ENCODE measurements around the gene PRKCZ. TPM values are rescaled to one million over a fixed set of nuclear protein-coding genes. Genes with fewer than 3 reads are reported as not detected.

The PRKCZ gene
- total and polyA plus RNA-seq, 7 experiments from 2014 or later: 3.6 to 29.6 (median 24.0) TPM

DNA sequence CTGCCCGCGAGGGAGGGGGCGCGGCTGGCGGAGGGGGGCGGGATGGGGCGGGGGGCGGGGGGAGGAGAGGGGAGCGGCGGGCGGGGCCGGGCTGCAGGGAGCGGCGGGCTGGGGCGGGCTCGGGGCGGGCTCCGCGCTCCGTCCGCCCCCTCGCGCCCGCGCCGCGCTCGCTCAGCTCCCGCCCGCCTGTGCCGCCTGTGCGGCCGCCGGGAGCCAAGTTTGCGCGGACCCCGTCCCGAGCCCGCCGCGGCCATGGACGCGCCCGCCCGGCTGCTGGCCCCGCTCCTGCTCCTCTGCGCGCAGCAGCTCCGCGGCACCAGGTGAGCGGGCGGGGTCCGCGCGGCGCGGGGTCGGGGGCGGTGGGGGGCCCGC is 31.1 kb upstream of the PRKCZ start, which contains the start of gene GABRD:
TSS of gene GABRD (plus strand) at position 174 of the 372 bp plus-strand sequence. CDS start at position 253, 79 bp downstream.
- H3K27ac ChIP-seq (ENCODE audit: low read depth, low read length): no peak within 1 kb of the TSS
- DNase-seq: peak in 2 of 9 donors; percentile 15 to 22
- Mint-ChIP-seq H3K27me3 (peaks cover 57 to 78% (median 65%) of the 10 kb centered on the region in 5 donors), H3K4me3 (peak within 1 kb of the TSS; percentile 44 to 93 (median 86)), H3K9me3 (peaks cover 0 to 2% (median 0%) of the 10 kb centered on the region in 11 donors), H3K36me3 (peaks cover 0 to 3% (median 0%) of the 10 kb centered on the region in 5 donors), H3K27ac (peak within 1 kb of the TSS in 7 of 9 donors; percentile 5 to 87 (median 32)), H3K4me1 (peaks cover 0 to 19% (median 8%) of the 10 kb centered on the region in 7 donors)
- peaks cover 4 to 19% of the 10 kb centered on the region in 2 donors for H3K27me3 ChIP-seq (ENCODE audit: control insufficient read depth in 2 of 2, insufficient read depth in 2 of 2, low read length in 2 of 2)
- no peak within 1 kb of the TSS for H3K4me3 ChIP-seq (ENCODE audit: low read length)
- H3K9me3 ChIP-seq (ENCODE audit: control insufficient read depth in 2 of 3, low read length in 3 of 3): no peaks in the 10 kb centered on the region
- ATAC-seq: peak; percentile 60
- H3K4me1 ChIP-seq (ENCODE audit: control insufficient read depth in 2 of 2, insufficient read depth in 2 of 2, low read length in 2 of 2): no peaks in the 10 kb centered on the region
- ChIA-PET POLR2A (no interaction called here), CTCF (no interaction called here)
- intact Hi-C loops (cut with micrococcal nuclease): no loop called here
- H3K36me3 ChIP-seq (ENCODE audit: control insufficient read depth in 2 of 3, insufficient read depth in 3 of 3, low read length in 3 of 3): no peaks in the 10 kb centered on the region

DNA sequence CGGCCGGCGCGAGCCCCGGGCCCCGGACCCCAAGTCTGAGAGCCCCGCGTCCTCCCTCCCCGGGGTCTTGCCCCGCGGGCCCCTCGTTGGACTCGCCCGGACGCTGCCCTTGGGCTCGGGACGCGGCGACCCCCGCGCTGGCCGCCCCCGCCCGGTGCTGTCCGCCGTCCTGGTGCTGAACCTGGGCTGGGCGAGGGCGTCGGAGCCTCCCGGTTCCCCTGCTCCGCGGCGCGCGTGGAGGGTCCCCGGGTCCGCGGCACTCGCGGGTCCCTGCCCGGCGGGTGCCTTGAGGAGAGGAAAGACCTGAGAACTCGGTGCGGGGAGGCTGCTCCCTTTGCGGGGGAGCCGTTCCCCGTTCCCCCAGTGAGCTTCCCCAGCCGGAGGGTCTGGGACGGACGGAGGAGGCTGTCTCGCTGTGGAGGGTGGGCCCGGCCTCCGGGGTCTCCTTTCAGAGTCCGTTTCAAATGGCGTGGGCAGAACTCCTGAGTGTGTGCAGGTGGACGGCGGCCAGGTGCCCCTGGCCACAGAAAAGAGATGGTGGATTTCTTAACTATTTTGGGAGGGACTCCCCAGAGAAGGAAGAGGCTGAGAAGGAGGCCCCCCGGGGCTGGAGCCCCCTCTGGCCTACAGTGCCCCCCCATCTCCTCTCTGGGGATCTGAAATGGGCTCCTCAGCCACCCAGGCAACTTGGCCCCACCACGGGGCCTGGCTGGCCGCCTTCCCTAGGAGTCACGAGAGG is 30.5 kb upstream of the PRKCZ start:
- H3K4me1 ChIP-seq (ENCODE audit: control insufficient read depth in 2 of 2, insufficient read depth in 2 of 2, low read length in 2 of 2): no peaks in the 10 kb centered on the region
- peaks cover 0 to 19% (median 8%) of the 10 kb centered on the region in 7 donors for H3K4me1 Mint-ChIP-seq
- CTCF ChIA-PET: no interaction called here
- peaks cover 0 to 3% (median 0%) of the 10 kb centered on the region in 5 donors for H3K36me3 Mint-ChIP-seq
- DNase-seq (peak in 3 of 9 donors; percentile 21 to 25 (median 22)), ATAC-seq (no peak)
- peak overlapping the region in 4 of 10 donors; percentile 17 to 63 (median 23) for H3K4me3 Mint-ChIP-seq
- no peaks in the 10 kb centered on the region for H3K9me3 ChIP-seq (ENCODE audit: control insufficient read depth in 2 of 3, low read length in 3 of 3)
- peaks cover 4 to 19% of the 10 kb centered on the region in 2 donors for H3K27me3 ChIP-seq (ENCODE audit: control insufficient read depth in 2 of 2, insufficient read depth in 2 of 2, low read length in 2 of 2)
- POLR2A ChIA-PET: no interaction called here
- H3K9me3 Mint-ChIP-seq: peaks cover 0 to 2% (median 0%) of the 10 kb centered on the region in 11 donors
- H3K36me3 ChIP-seq (ENCODE audit: control insufficient read depth in 2 of 3, insufficient read depth in 3 of 3, low read length in 3 of 3): no peaks in the 10 kb centered on the region
- no peak overlapping the region for H3K27ac ChIP-seq (ENCODE audit: low read depth, low read length)
- no peak overlapping the region for H3K27ac Mint-ChIP-seq
- intact Hi-C loops (cut with micrococcal nuclease): no loop called here
- H3K4me3 ChIP-seq (ENCODE audit: low read length): no peak overlapping the region
- peaks cover 55 to 77% (median 61%) of the 10 kb centered on the region in 5 donors for H3K27me3 Mint-ChIP-seq

DNA sequence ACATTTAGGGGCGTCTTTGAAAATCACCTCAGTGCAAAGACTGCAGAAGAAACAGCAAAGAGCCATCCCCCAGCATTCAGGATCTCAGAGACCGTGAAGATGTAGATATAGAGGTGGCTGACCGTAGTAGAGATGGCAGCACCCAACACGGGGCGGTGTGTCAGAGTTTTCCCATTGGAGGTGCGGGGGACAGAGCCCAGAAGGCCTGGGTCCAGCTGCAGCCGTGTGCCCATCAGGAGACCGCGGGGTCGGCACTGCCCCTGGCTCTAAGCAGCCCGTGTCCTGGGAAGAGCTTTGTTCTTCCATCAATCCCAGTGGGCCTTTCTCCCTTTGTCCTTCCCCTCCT is 29.9 kb upstream of the PRKCZ start:
- peaks cover 0 to 2% (median 0%) of the 10 kb centered on the region in 11 donors for H3K9me3 Mint-ChIP-seq
- peaks cover 49 to 74% (median 61%) of the 10 kb centered on the region in 5 donors for H3K27me3 Mint-ChIP-seq
- ChIA-PET POLR2A (no interaction called here), CTCF (interaction anchor here (0.6 kb wide), 1 partner anchor 32 kb away, joined by 3 read pairs; no protein-coding TSS in a partner anchor)
- intact Hi-C loops (cut with micrococcal nuclease): no loop called here
- no peak overlapping the region for H3K4me3 ChIP-seq (ENCODE audit: low read length)
- H3K27me3 ChIP-seq (ENCODE audit: control insufficient read depth in 2 of 2, insufficient read depth in 2 of 2, low read length in 2 of 2): peaks cover 4 to 19% of the 10 kb centered on the region in 2 donors
- no peak overlapping the region for H3K27ac ChIP-seq (ENCODE audit: low read depth, low read length)
- no peaks in the 10 kb centered on the region for H3K4me1 ChIP-seq (ENCODE audit: control insufficient read depth in 2 of 2, insufficient read depth in 2 of 2, low read length in 2 of 2)
- peaks cover 0 to 3% (median 0%) of the 10 kb centered on the region in 5 donors for H3K36me3 Mint-ChIP-seq
- peak overlapping the region in 5 of 10 donors; percentile 16 to 63 (median 19) for H3K4me3 Mint-ChIP-seq
- H3K9me3 ChIP-seq (ENCODE audit: control insufficient read depth in 2 of 3, low read length in 3 of 3): no peaks in the 10 kb centered on the region
- DNase-seq: no peak
- ATAC-seq: no peak
- H3K36me3 ChIP-seq (ENCODE audit: control insufficient read depth in 2 of 3, insufficient read depth in 3 of 3, low read length in 3 of 3): no peaks in the 10 kb centered on the region
- H3K27ac Mint-ChIP-seq: no peak overlapping the region
- peaks cover 0 to 19% (median 8%) of the 10 kb centered on the region in 7 donors for H3K4me1 Mint-ChIP-seq

DNA sequence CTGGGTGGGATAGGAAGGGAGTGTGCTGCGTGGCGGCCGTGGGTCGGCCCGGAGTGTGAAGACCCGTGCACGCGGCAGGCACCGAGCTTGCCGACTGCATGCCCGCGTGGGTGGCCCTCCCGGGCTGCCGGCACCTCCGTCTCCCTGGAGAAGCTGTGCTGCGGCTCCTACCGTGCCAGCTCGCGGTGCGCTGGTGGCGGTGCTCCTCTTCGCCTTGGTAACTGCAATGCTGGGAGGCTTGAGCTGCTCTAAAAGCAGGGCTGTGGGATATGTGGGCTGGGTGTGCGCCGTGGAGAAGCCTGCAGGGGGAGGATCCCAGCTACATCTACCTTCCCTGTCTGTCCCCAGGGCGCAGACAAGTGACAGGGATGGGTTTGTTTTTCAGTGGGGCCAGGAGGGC is 28.7 kb upstream of the PRKCZ start:
- H3K4me3 Mint-ChIP-seq: peak overlapping the region in 1 of 10 donors; percentile 63
- no peaks in the 10 kb centered on the region for H3K9me3 ChIP-seq (ENCODE audit: control insufficient read depth in 2 of 3, low read length in 3 of 3)
- ChIA-PET CTCF (no interaction called here), POLR2A (no interaction called here)
- H3K4me1 Mint-ChIP-seq: peaks cover 0 to 19% (median 8%) of the 10 kb centered on the region in 7 donors
- peaks cover 40 to 64% (median 55%) of the 10 kb centered on the region in 5 donors for H3K27me3 Mint-ChIP-seq
- H3K27ac ChIP-seq (ENCODE audit: low read depth, low read length): no peak overlapping the region
- no peak overlapping the region for H3K27ac Mint-ChIP-seq
- ATAC-seq (no peak), DNase-seq (no peak)
- peaks cover 0 to 3% (median 0%) of the 10 kb centered on the region in 5 donors for H3K36me3 Mint-ChIP-seq
- peaks cover 4 to 19% of the 10 kb centered on the region in 2 donors for H3K27me3 ChIP-seq (ENCODE audit: control insufficient read depth in 2 of 2, insufficient read depth in 2 of 2, low read length in 2 of 2)
- intact Hi-C loops (cut with micrococcal nuclease): no loop called here
- H3K4me3 ChIP-seq (ENCODE audit: low read length): no peak overlapping the region
- peaks cover 0 to 2% (median 0%) of the 10 kb centered on the region in 11 donors for H3K9me3 Mint-ChIP-seq
- no peaks in the 10 kb centered on the region for H3K36me3 ChIP-seq (ENCODE audit: control insufficient read depth in 2 of 3, insufficient read depth in 3 of 3, low read length in 3 of 3)
- no peaks in the 10 kb centered on the region for H3K4me1 ChIP-seq (ENCODE audit: control insufficient read depth in 2 of 2, insufficient read depth in 2 of 2, low read length in 2 of 2)

DNA sequence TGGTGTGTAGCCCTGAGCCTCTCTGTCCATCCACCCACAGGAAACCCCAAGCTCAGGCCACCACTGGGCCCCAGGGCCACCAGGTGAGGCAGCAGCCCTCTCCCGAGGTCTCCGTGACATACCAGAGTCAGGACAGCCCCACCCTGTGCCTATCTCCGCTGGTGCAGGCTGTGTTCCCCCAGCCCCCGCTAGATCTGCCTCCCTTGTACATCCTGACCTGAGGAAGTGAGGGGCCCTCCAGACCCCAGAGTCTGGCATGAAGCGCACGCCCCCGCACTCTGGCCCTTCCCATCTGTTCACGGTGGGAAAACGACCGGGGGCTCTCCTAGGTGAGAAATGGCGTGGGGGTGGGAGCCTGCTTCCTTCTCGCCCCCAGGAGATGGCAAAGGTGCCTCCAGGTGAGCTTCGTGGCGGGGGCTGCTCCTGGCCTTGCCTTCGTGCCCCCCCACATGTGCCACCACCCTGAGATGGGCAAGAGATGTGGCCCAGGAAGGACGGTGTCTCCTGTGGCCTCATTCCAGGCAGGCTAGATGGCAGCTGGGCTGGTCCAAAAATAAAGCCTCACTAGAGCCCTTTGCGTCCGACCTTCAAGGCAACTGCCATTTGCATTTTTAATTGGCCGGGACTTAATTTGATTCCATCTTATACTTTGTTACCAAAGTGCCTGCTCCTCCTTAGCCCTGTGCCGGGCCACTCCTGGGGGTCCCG is 28.0 kb upstream of the PRKCZ start:
- H3K27ac ChIP-seq (ENCODE audit: low read depth, low read length): no peak overlapping the region
- H3K4me1 ChIP-seq (ENCODE audit: control insufficient read depth in 2 of 2, insufficient read depth in 2 of 2, low read length in 2 of 2): no peaks in the 10 kb centered on the region
- no peak overlapping the region for H3K4me3 ChIP-seq (ENCODE audit: low read length)
- H3K36me3 ChIP-seq (ENCODE audit: control insufficient read depth in 2 of 3, insufficient read depth in 3 of 3, low read length in 3 of 3): no peaks in the 10 kb centered on the region
- Mint-ChIP-seq H3K4me3 (no peak overlapping the region), H3K36me3 (peaks cover 0 to 3% (median 0%) of the 10 kb centered on the region in 5 donors), H3K27ac (no peak overlapping the region), H3K27me3 (peaks cover 33 to 58% (median 49%) of the 10 kb centered on the region in 5 donors), H3K4me1 (peaks cover 0 to 18% (median 8%) of the 10 kb centered on the region in 7 donors), H3K9me3 (peaks cover 0 to 2% (median 0%) of the 10 kb centered on the region in 11 donors)
- intact Hi-C loops (cut with micrococcal nuclease): no loop called here
- POLR2A ChIA-PET: no interaction called here
- peak in 1 of 9 donors; percentile 4 for DNase-seq
- no peak for ATAC-seq
- no peaks in the 10 kb centered on the region for H3K9me3 ChIP-seq (ENCODE audit: control insufficient read depth in 2 of 3, low read length in 3 of 3)
- CTCF ChIA-PET: no interaction called here
- peaks cover 4 to 16% of the 10 kb centered on the region in 2 donors for H3K27me3 ChIP-seq (ENCODE audit: control insufficient read depth in 2 of 2, insufficient read depth in 2 of 2, low read length in 2 of 2)

DNA sequence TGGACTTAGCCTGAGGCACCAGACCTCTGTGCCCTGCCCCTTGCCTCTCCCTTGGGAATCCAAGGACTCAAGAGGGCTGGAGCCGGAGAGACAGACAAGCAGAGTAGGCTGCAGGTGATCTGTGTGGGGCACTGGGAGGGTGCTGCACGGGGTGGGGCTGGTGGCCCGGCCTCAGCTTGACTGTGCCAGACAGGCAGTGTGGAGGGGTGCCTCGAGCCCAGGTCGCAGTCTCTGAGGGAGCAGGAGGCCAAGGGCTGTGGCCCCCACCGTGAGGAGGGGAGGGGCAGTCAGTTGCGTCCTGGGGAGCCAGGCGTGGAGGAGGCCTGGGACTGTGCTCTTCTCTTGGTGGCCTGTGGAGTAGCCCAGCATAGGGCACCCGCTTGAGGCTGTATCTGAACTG is 27.0 kb upstream of the PRKCZ start:
- no peak overlapping the region for H3K27ac Mint-ChIP-seq
- POLR2A ChIA-PET: interaction anchor here (0.5 kb wide), 1 partner anchor 21 kb away, joined by 3 read pairs; no protein-coding TSS in a partner anchor
- Histone ChIP-seq H3K4me3 (ENCODE audit: low read length) (no peak overlapping the region), H3K36me3 (ENCODE audit: control insufficient read depth in 2 of 3, insufficient read depth in 3 of 3, low read length in 3 of 3) (no peaks in the 10 kb centered on the region), H3K9me3 (ENCODE audit: control insufficient read depth in 2 of 3, low read length in 3 of 3) (no peaks in the 10 kb centered on the region), H3K27me3 (ENCODE audit: control insufficient read depth in 2 of 2, insufficient read depth in 2 of 2, low read length in 2 of 2) (peaks cover 4 to 16% of the 10 kb centered on the region in 2 donors), H3K27ac (ENCODE audit: low read depth, low read length) (no peak overlapping the region), H3K4me1 (ENCODE audit: control insufficient read depth in 2 of 2, insufficient read depth in 2 of 2, low read length in 2 of 2) (no peaks in the 10 kb centered on the region)
- peaks cover 0 to 11% (median 5%) of the 10 kb centered on the region in 7 donors for H3K4me1 Mint-ChIP-seq
- DNase-seq (no peak), ATAC-seq (no peak)
- CTCF ChIA-PET: interaction anchor here (0.5 kb wide), 1 partner anchor 1038 kb away, joined by 3 read pairs; no protein-coding TSS in a partner anchor
- intact Hi-C loops (cut with micrococcal nuclease): no loop called here
- H3K9me3 Mint-ChIP-seq: peaks cover 0 to 2% (median 0%) of the 10 kb centered on the region in 11 donors
- H3K27me3 Mint-ChIP-seq: peaks cover 23 to 48% (median 39%) of the 10 kb centered on the region in 5 donors
- no peak overlapping the region for H3K4me3 Mint-ChIP-seq
- peaks cover 0 to 3% (median 0%) of the 10 kb centered on the region in 5 donors for H3K36me3 Mint-ChIP-seq
